ENCODE measurements around the gene INPP4A.

GRCh38 chr2:98442488-98442887, 2.2 kb upstream of the INPP4A start:
- TF ChIP-seq CTCF (IDR thresholded peaks at IDR 0.05) (no peak), POLR2A (IDR thresholded peaks at IDR 0.05; ENCODE audit: low read depth) (no peak)
